ENCODE data around the gene NHLRC3. TPM values are rescaled to one million over a fixed set of nuclear protein-coding genes. Genes with fewer than 3 reads are reported as not detected.

NHLRC3 gene
- total RNA-seq, 4 donors from 2014 or later, result 19.2 to 25.1 (median 21.9) TPM

- Histone ChIP-seq H3K27ac (no peak overlapping the region), H3K4me3 (no peak overlapping the region), H3K9me3 (no peaks in the 10 kb centered on the region), H3K4me1 (peaks cover 0 to 3% (median 0%) of the 10 kb centered on the region in 4 donors), H3K36me3 (no peaks in the 10 kb centered on the region), H3K27me3 (no peaks in the 10 kb centered on the region)
- TF ChIP-seq POLR2A (IDR thresholded peaks at IDR 0.05) (no peak), EP300 (IDR thresholded peaks at IDR 0.05) (no peak), CTCF (IDR thresholded peaks at IDR 0.05) (no peak)
- no peak for DNase-seq (ENCODE audit: low spot score in 2 of 2)
These were observed 53.3 kb downstream of the NHLRC3 start for GRCh38 chr13:39091586-39091985.

DNA sequence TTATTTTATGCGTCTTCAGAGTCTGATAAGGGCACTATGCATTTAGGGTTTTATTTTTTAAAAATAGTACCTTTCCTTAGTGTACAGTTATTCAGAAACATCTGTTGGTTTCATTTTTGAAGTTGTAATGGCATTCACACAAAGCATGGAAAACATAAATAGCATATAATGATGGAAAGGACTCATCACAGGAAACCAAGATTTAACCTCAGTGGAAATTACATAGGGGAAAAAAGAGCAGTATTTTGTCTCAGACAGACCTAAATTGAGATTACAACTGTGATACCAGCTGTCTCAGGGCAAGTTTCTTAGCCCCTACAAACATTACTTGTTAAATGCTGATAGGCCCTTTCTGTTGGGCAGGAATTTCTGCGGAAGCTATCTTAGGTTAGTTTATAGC lies 57.2 kb downstream of the NHLRC3 start:
- WGBS, 2 donors, result 79 to 92% methylated on average over 2 of the region's 2 CpGs
- DNase-seq (ENCODE audit: low spot score in 2 of 2), result no peak
- H3K36me3 ChIP-seq, result no peaks in the 10 kb centered on the region
- no peak overlapping the region for H3K27ac ChIP-seq
- no peak overlapping the region for H3K4me3 ChIP-seq
- TF ChIP-seq POLR2A (IDR thresholded peaks at IDR 0.05), result no peak
- peaks cover 0 to 3% (median 0%) of the 10 kb centered on the region in 4 donors for H3K4me1 ChIP-seq
- H3K27me3 ChIP-seq, result no peaks in the 10 kb centered on the region
- H3K9me3 ChIP-seq, result no peaks in the 10 kb centered on the region

DNA sequence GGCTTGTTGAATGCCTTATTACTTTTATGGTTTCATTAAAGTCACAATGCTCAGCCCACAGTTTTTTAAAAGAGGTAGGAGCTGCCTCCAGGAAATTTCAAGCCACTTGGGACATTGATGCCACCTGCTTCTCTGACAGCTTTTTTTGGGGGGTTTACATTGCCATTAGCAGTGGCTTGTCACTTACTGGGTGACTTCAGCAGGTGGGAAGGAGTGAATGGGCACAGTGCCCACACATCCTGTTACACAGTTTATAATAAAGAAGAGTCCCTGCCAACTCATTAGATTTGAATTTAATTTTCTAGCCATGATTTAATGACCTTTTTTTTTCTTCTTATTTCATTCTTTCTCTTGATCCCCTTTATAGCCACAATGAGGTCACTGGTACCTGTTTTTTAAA lies 61.0 kb downstream of the NHLRC3 start:
- H3K36me3 ChIP-seq, result no peaks in the 10 kb centered on the region
- no peak overlapping the region for H3K27ac ChIP-seq
- DNase-seq (ENCODE audit: low spot score in 2 of 2), result no peak
- no peaks in the 10 kb centered on the region for H3K27me3 ChIP-seq
- TF ChIP-seq POLR2A (IDR thresholded peaks at IDR 0.05) (no peak), EP300 (IDR thresholded peaks at IDR 0.05) (no peak), CTCF (IDR thresholded peaks at IDR 0.05) (no peak)
- H3K4me3 ChIP-seq, result no peak overlapping the region
- H3K4me1 ChIP-seq, result peaks cover 0 to 3% (median 0%) of the 10 kb centered on the region in 4 donors
- no peaks in the 10 kb centered on the region for H3K9me3 ChIP-seq

Other genes with a start within 250 kb of the NHLRC3 start
- gene STOML3, start 47.6 kb upstream of the NHLRC3 start, total RNA-seq, result not detected
- 10 to 100 TPM; 22.3 to 38.4 (median 23.5) TPM for gene PROSER1, start 367 bp upstream of the NHLRC3 start, total RNA-seq